ENCODE results near the gene DLGAP3.

DNA sequence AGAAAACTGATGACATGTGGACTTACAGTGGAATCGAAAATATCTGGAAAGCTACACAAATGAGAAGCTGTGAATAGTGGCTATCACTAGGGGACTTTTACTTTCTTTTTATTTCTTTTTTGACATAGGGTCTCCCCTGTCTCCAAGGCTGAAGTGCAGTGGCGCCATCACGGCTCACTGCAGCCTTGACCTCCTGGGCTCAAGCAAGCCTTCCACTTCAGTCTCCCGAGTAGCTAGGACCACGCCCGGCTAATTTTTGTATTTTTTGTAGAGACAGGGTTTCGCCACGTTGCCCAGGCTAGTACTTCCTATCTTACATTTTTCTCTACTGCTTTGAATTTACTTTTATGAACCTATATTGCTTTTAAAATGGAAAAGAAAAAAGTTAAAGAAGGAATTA is 45.2 kb upstream of the DLGAP3 start:
- TF ChIP-seq, protein P1, sequence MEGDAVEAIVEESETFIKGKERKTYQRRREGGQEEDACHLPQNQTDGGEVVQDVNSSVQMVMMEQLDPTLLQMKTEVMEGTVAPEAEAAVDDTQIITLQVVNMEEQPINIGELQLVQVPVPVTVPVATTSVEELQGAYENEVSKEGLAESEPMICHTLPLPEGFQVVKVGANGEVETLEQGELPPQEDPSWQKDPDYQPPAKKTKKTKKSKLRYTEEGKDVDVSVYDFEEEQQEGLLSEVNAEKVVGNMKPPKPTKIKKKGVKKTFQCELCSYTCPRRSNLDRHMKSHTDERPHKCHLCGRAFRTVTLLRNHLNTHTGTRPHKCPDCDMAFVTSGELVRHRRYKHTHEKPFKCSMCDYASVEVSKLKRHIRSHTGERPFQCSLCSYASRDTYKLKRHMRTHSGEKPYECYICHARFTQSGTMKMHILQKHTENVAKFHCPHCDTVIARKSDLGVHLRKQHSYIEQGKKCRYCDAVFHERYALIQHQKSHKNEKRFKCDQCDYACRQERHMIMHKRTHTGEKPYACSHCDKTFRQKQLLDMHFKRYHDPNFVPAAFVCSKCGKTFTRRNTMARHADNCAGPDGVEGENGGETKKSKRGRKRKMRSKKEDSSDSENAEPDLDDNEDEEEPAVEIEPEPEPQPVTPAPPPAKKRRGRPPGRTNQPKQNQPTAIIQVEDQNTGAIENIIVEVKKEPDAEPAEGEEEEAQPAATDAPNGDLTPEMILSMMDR (IDR thresholded peaks at IDR 0.05 in 4 of 5, conservative IDR thresholded peaks at IDR 0.05 in 1 of 5): no peak
- no peak for TF ChIP-seq POLR2A (IDR thresholded peaks at IDR 0.05)
